Chondrocyte (in vitro differentiated cells): ENCODE data around the gene ANAPC2. TPM values are rescaled to one million over a fixed set of nuclear protein-coding genes. Genes with fewer than 3 reads are reported as not detected.
A peak's percentile ranks its signal among the peaks of the same experiment; 100 is the strongest.

ENCODE experiments used
- DNase-seq: peaks from one replicate; pipeline ENCODE4 v3.0.0; 2021; ENCODE audit warnings: mixed read lengths, low spot score
- H3K27ac Mint-ChIP-seq: one replicate; pipeline ENCODE4 v1.8.0; 2021; ENCODE audit warnings: mild to moderate bottlenecking, moderate library complexity, mixed read lengths; ENCODE audit not compliant: unreplicated experiment
- H3K27me3 Mint-ChIP-seq: 2 replicates; pipeline ENCODE4 v1.8.0; 2021; ENCODE audit warnings: low read depth, mixed read lengths
- H3K36me3 Mint-ChIP-seq: 2 replicates; pipeline ENCODE4 v1.8.0; 2021; ENCODE audit warnings: low read depth, mixed read lengths
- H3K4me1 Mint-ChIP-seq: 2 replicates; pipeline ENCODE4 v1.8.0; 2021; ENCODE audit warnings: low read depth, mild to moderate bottlenecking, mixed read lengths
- H3K4me3 Mint-ChIP-seq: one replicate; pipeline ENCODE4 v1.8.0; 2021; ENCODE audit warnings: mild to moderate bottlenecking, moderate library complexity, mixed read lengths; ENCODE audit not compliant: unreplicated experiment
- H3K9me3 Mint-ChIP-seq: 2 replicates; pipeline ENCODE4 v1.8.0; 2021; ENCODE audit warnings: low read depth, mixed read lengths
- total RNA-seq: library from RNA; stranded (reverse); gene quantifications from 3 replicates; pipeline ENCODE4 v1.2.1, GENCODE V29; 2021
- TF ChIP-seq, protein P1 (sequence below): fragments of 200-600 bp; sonication (generic); IDR thresholded peaks from 2 replicates; pipeline ENCODE4 v1.5.0; 2021; ENCODE audit warnings: antibody characterized with exemption, mild to moderate bottlenecking, moderate library complexity

Gene ANAPC2
- total RNA-seq, 1 donor from 2014 or later = 41.0 TPM

DNA sequence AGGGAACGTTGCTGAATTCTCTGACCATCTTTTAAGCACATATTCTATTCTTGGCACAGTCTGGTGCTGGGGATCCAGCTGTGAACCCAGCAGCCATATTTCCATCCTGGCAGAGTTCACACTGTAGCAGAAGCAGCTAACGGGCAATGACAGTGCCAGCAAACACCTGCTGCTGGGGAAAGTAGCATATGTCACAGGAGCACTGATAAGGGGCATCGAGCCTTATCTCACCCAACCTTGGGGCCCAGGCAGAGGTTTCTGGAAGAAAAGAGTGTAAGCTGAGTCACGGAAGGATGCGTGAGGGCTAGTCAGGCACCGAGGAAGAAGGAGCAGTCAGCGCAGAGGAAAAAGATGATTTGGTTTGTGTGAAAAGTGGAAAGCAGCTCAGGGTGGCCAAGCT lies 18.2 kb upstream of the ANAPC2 start:
- TF ChIP-seq, protein P1, sequence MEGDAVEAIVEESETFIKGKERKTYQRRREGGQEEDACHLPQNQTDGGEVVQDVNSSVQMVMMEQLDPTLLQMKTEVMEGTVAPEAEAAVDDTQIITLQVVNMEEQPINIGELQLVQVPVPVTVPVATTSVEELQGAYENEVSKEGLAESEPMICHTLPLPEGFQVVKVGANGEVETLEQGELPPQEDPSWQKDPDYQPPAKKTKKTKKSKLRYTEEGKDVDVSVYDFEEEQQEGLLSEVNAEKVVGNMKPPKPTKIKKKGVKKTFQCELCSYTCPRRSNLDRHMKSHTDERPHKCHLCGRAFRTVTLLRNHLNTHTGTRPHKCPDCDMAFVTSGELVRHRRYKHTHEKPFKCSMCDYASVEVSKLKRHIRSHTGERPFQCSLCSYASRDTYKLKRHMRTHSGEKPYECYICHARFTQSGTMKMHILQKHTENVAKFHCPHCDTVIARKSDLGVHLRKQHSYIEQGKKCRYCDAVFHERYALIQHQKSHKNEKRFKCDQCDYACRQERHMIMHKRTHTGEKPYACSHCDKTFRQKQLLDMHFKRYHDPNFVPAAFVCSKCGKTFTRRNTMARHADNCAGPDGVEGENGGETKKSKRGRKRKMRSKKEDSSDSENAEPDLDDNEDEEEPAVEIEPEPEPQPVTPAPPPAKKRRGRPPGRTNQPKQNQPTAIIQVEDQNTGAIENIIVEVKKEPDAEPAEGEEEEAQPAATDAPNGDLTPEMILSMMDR = no peak
- H3K4me3 Mint-ChIP-seq = peak overlapping the region; percentile 91

DNA sequence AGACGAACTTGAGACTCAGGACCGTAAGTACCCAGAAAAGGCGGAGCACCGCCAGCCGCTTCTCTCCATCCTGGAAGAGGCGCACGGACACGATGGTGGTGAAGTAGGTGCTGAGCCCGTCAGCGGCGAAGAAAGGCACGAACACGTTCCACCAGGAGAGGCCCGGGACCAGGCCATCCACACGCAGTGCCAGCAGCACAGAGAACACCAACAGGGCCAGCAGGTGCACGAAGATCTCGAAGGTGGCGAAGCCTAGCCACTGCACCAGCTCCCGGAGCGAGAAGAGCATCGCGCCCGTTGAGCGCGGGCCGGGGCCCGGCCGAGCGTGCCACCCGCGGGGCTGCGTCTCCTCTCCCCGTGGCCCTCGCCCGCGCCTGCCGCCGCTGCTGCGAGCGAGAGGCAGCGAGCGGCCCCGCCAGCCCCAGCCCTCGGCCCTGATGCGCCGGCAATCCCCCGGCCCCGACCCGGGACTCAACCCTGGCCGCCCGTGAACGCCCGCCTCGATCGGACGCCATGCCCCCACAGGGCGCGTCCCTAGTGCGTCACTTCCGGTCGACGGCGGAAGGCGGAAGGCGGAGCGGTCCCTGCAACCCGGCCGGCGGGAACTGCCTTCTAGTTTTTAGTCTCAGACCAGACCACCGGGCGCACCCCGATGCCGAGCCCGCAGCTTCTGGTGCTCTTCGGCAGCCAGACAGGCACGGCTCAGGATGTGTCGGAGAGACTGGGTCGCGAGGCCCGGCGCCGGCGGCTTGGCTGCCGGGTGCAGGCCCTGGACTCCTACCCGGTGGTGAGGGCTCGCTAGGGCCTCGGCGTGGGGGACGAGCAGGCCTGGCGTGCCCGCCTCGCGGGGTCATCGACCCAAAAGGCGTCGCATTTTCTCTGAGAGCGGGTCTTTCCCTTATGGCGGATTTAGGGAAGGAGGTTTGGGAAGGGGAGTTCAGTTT lies 17.0 kb upstream of the ANAPC2 start, which contains the start of the genes NDOR1 and TMEM203:
Gene NDOR1 (plus strand): TSS at position 575 of the 944 bp plus-strand sequence. CDS start 78 bp downstream, at position 653.
Gene TMEM203 (minus strand): TSS at position 523 of the 944 bp plus-strand sequence. CDS start 234 bp downstream, at position 289.
- Mint-ChIP-seq H3K4me3 (peak within 1 kb of the TSS; percentile 91), H3K27ac (peak within 1 kb of the TSS; percentile 90), H3K27me3 (no peaks in the 10 kb centered on the region), H3K4me1 (peaks cover 58% of the 10 kb centered on the region), H3K36me3 (peaks cover 4% of the 10 kb centered on the region), H3K9me3 (no peaks in the 10 kb centered on the region)
- TF ChIP-seq, protein P1 = no peak
- DNase-seq = no peak

More for the DNA sequence above, 18.2 kb upstream of the ANAPC2 start:
- no peaks in the 10 kb centered on the region for H3K9me3 Mint-ChIP-seq
- DNase-seq = no peak
- peaks cover 51% of the 10 kb centered on the region for H3K4me1 Mint-ChIP-seq
- H3K27me3 Mint-ChIP-seq = no peaks in the 10 kb centered on the region
- H3K36me3 Mint-ChIP-seq = peaks cover 4% of the 10 kb centered on the region
- H3K27ac Mint-ChIP-seq = peak overlapping the region; percentile 33

- TF ChIP-seq, protein P1 = no peak
- Mint-ChIP-seq H3K9me3 (no peaks in the 10 kb centered on the region), H3K36me3 (peaks cover 4% of the 10 kb centered on the region), H3K4me1 (peaks cover 58% of the 10 kb centered on the region), H3K27me3 (no peaks in the 10 kb centered on the region), H3K4me3 (peak overlapping the region; percentile 91), H3K27ac (peak overlapping the region; percentile 87)
- DNase-seq = no peak
Measured at GRCh38 chr9:137204731-137205125, 16.4 kb upstream of the ANAPC2 start.

GRCh38 chr9:137202966-137203365 lies 14.6 kb upstream of the ANAPC2 start:
- no peaks in the 10 kb centered on the region for H3K9me3 Mint-ChIP-seq
- H3K27me3 Mint-ChIP-seq = no peaks in the 10 kb centered on the region
- TF ChIP-seq, protein P1 = no peak
- H3K27ac Mint-ChIP-seq = peak overlapping the region; percentile 27
- peaks cover 73% of the 10 kb centered on the region for H3K4me1 Mint-ChIP-seq
- H3K4me3 Mint-ChIP-seq = peak overlapping the region; percentile 38
- H3K36me3 Mint-ChIP-seq = peaks cover 2% of the 10 kb centered on the region
- DNase-seq = no peak

GRCh38 chr9:137201205-137201868 lies 13.0 kb upstream of the ANAPC2 start:
- no peaks in the 10 kb centered on the region for H3K36me3 Mint-ChIP-seq
- no peaks in the 10 kb centered on the region for H3K27me3 Mint-ChIP-seq
- no peak for DNase-seq
- peaks cover 68% of the 10 kb centered on the region for H3K4me1 Mint-ChIP-seq
- no peaks in the 10 kb centered on the region for H3K9me3 Mint-ChIP-seq
- TF ChIP-seq, protein P1 = no peak
- peak overlapping the region; percentile 71 for H3K4me3 Mint-ChIP-seq
- H3K27ac Mint-ChIP-seq = peak overlapping the region; percentile 54
